EL (cell line): ENCODE results near the gene FUBP3.
A peak's percentile ranks its signal among the peaks of the same experiment; 100 is the strongest.

ENCODE experiments used
- DNase-seq: peaks from one replicate; pipeline ENCODE4 v3.0.0-alpha.2; 2016

The FUBP3 gene

GRCh38 chr9:130578865-130579737 is at the start of gene FUBP3:
FUBP3 (plus strand) TSS chr9:130579577; CDS start chr9:130579681, 104 bp downstream.
- DNase-seq, result peak; percentile 94

- no peak for DNase-seq
Measured at GRCh38 chr9:130530938-130531337, 48.4 kb upstream of the FUBP3 start.

- DNase-seq, result no peak
Measured at GRCh38 chr9:130531670-130532069, 47.7 kb upstream of the FUBP3 start.

GRCh38 chr9:130532426-130533080 is 46.8 kb upstream of the FUBP3 start:
- no peak for DNase-seq

- DNase-seq, result peak; percentile 41
Measured at GRCh38 chr9:130535818-130536521, 43.4 kb upstream of the FUBP3 start.

GRCh38 chr9:130536701-130537107 is 42.7 kb upstream of the FUBP3 start:
- DNase-seq, result no peak

GRCh38 chr9:130537346-130538050 is 41.9 kb upstream of the FUBP3 start:
- DNase-seq, result peak; percentile 31

- DNase-seq, result peak; percentile 72
Measured at GRCh38 chr9:130539420-130540223, 39.8 kb upstream of the FUBP3 start.

- DNase-seq, result no peak
Measured at GRCh38 chr9:130541533-130541932, 37.8 kb upstream of the FUBP3 start.

GRCh38 chr9:130542038-130542437 is 37.3 kb upstream of the FUBP3 start:
- no peak for DNase-seq

- peak; percentile 22 for DNase-seq
Measured at GRCh38 chr9:130542457-130543228, 36.7 kb upstream of the FUBP3 start.

- DNase-seq, result no peak
Measured at GRCh38 chr9:130543368-130543767, 36.0 kb upstream of the FUBP3 start.

GRCh38 chr9:130543859-130544258 is 35.5 kb upstream of the FUBP3 start:
- no peak for DNase-seq

- no peak for DNase-seq
Measured at GRCh38 chr9:130544364-130544763, 35.0 kb upstream of the FUBP3 start.

GRCh38 chr9:130548103-130548502 is 31.3 kb upstream of the FUBP3 start:
- no peak for DNase-seq

- no peak for DNase-seq
Measured at GRCh38 chr9:130549093-130549735, 30.2 kb upstream of the FUBP3 start.

GRCh38 chr9:130554606-130555005 is 24.8 kb upstream of the FUBP3 start:
- DNase-seq, result no peak

- no peak for DNase-seq
Measured at GRCh38 chr9:130555061-130555460, 24.3 kb upstream of the FUBP3 start.

- DNase-seq, result no peak
Measured at GRCh38 chr9:130555968-130556367, 23.4 kb upstream of the FUBP3 start.

- no peak for DNase-seq
Measured at GRCh38 chr9:130556396-130557076, 22.8 kb upstream of the FUBP3 start.
